Left kidney (tissue), 2 donors: ENCODE measurements around the gene TRAPPC14. TPM values are rescaled to one million over a fixed set of nuclear protein-coding genes. Genes with fewer than 3 reads are reported as not detected.

ENCODE experiments used
- DNase-seq: peaks from one replicate; pipeline ENCODE4 v3.0.0-alpha.2; 2013
- polyA plus RNA-seq: library from polyadenylated mRNA; unstranded; fragments of 120-200 nt; gene quantifications from one replicate; pipeline ENCODE4 v1.2.1, GENCODE V29; 2013; ENCODE audit not compliant: insufficient read length

The TRAPPC14 gene
- polyA plus RNA-seq, 1 donor = 22.3 TPM

GRCh38 chr7:100126239-100126930 is 32.1 kb downstream of the TRAPPC14 start:
- DNase-seq = no peak

GRCh38 chr7:100124301-100125230 is 34.0 kb downstream of the TRAPPC14 start:
- no peak for DNase-seq

GRCh38 chr7:100122568-100122967 is 36.0 kb downstream of the TRAPPC14 start:
- no peak for DNase-seq

GRCh38 chr7:100122067-100122466 is 36.5 kb downstream of the TRAPPC14 start:
- DNase-seq = no peak

- no peak for DNase-seq
Measured at GRCh38 chr7:100120733-100121036, 37.8 kb downstream of the TRAPPC14 start.

- DNase-seq = no peak
Measured at GRCh38 chr7:100119970-100120732, 38.4 kb downstream of the TRAPPC14 start.

GRCh38 chr7:100119072-100119969 is 39.2 kb downstream of the TRAPPC14 start, which contains the start of the genes CNPY4 and TAF6:
TSS of gene CNPY4 (plus strand) at chr7:100119634. CDS start at chr7:100119745, 111 bp downstream.
TSS of gene TAF6 (minus strand) at chr7:100119358. CDS start at chr7:100114209, 5,149 bp downstream.
- DNase-seq = peak; percentile 95

- DNase-seq = no peak
Measured at GRCh38 chr7:100118388-100119071, 40.0 kb downstream of the TRAPPC14 start.

GRCh38 chr7:100115026-100115425 is 43.5 kb downstream of the TRAPPC14 start:
- DNase-seq = no peak

- no peak for DNase-seq
Measured at GRCh38 chr7:100111914-100112313, 46.6 kb downstream of the TRAPPC14 start.

- DNase-seq = no peak
Measured at GRCh38 chr7:100111156-100111555, 47.4 kb downstream of the TRAPPC14 start.

- DNase-seq = no peak
Measured at GRCh38 chr7:100109521-100110163, 48.9 kb downstream of the TRAPPC14 start.

GRCh38 chr7:100107890-100108289 is 50.6 kb downstream of the TRAPPC14 start:
- no peak for DNase-seq

GRCh38 chr7:100107125-100107737 is 51.3 kb downstream of the TRAPPC14 start:
- DNase-seq = no peak

GRCh38 chr7:100106633-100107032 is 51.9 kb downstream of the TRAPPC14 start:
- no peak for DNase-seq

- no peak for DNase-seq
Measured at GRCh38 chr7:100105534-100105933, 53.0 kb downstream of the TRAPPC14 start.
